22Rv1 (cell line): ENCODE results near the gene MDM4.
A peak's percentile ranks its signal among the peaks of the same experiment; 100 is the strongest.

ENCODE experiments used
- H3K27ac ChIP-seq: fragments of 450-650 bp; 2 replicates; pipeline ENCODE4 v1.5.1; 2017
- ZFX ChIP-seq: fragments of 450-650 bp; IDR thresholded peaks from 2 replicates; pipeline ENCODE4 v1.6.1; 2017; ENCODE audit warnings: antibody characterized with exemption, borderline replicate concordance
- TF ChIP-seq, protein P1 (sequence below): fragments of 450-650 bp; IDR thresholded peaks from 2 replicates; pipeline ENCODE4 v1.5.1; 2017; ENCODE audit warnings: mild to moderate bottlenecking

The MDM4 gene

DNA sequence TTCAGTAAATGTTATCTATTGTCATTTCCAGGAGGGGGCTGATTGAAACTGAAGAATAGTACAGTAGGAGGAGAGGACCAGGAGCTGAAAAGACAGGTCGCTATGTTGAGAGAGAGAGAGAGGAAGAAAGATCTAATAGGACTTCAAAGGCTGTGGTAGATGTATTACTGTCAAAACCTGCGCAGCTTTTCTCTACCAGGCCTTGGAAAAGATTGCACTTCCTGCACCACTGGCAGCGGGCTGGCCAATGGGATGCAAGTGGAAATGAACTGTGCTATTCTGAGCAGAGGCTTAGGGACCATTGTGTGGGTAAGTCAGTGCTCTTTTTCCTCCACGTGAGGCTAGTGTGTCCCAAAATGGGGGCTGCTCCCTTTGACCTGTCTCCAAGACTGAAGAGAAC, 47.1 kb downstream of the MDM4 start:
- no peak overlapping the region for H3K27ac ChIP-seq
- no peak for TF ChIP-seq ZFX
- TF ChIP-seq, protein P1, sequence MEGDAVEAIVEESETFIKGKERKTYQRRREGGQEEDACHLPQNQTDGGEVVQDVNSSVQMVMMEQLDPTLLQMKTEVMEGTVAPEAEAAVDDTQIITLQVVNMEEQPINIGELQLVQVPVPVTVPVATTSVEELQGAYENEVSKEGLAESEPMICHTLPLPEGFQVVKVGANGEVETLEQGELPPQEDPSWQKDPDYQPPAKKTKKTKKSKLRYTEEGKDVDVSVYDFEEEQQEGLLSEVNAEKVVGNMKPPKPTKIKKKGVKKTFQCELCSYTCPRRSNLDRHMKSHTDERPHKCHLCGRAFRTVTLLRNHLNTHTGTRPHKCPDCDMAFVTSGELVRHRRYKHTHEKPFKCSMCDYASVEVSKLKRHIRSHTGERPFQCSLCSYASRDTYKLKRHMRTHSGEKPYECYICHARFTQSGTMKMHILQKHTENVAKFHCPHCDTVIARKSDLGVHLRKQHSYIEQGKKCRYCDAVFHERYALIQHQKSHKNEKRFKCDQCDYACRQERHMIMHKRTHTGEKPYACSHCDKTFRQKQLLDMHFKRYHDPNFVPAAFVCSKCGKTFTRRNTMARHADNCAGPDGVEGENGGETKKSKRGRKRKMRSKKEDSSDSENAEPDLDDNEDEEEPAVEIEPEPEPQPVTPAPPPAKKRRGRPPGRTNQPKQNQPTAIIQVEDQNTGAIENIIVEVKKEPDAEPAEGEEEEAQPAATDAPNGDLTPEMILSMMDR = no peak

DNA sequence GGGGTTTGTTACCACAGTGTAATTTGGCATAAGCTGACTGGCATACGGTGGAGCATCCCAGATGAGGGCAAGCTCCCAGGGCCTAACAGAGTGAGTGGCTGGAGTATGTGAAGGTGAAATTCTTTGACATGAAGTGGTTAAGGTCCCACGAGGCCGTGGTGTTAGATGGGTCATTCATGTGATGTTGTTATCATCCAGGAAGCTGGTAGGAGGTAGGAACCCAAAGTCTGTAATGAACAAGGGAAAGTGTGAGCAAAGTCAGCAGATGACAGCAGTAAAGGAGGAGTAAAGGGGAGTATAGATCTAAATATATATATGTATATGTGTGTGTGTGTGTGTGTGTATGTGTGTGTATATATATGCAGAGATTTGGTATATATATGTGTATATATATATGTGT, 47.6 kb downstream of the MDM4 start:
- H3K27ac ChIP-seq = no peak overlapping the region
- TF ChIP-seq, protein P1 = no peak
- TF ChIP-seq ZFX = no peak

DNA sequence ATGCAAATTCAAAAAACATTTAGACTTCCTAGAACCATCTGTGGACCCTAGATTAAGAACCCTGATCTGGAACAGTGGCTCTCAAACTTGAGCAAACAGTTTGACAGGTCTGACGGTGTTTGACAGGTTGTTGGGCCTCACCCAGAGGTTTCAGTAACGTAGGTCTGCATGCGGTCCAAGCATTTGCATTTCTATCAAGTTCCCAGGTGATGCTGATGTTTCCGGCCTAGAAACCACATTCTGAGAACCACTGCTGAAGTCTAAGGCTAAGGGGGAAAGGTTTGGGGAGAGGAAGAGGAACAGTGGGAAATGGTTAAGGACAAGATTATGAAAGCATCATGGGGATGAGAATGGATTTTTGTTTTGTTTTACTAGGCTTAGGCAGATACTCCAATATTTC, 48.6 kb downstream of the MDM4 start:
- H3K27ac ChIP-seq = peak overlapping the region; percentile 45; the same call in 1 of the 2 replicates
- TF ChIP-seq, protein P1 = no peak
- TF ChIP-seq ZFX = no peak

DNA sequence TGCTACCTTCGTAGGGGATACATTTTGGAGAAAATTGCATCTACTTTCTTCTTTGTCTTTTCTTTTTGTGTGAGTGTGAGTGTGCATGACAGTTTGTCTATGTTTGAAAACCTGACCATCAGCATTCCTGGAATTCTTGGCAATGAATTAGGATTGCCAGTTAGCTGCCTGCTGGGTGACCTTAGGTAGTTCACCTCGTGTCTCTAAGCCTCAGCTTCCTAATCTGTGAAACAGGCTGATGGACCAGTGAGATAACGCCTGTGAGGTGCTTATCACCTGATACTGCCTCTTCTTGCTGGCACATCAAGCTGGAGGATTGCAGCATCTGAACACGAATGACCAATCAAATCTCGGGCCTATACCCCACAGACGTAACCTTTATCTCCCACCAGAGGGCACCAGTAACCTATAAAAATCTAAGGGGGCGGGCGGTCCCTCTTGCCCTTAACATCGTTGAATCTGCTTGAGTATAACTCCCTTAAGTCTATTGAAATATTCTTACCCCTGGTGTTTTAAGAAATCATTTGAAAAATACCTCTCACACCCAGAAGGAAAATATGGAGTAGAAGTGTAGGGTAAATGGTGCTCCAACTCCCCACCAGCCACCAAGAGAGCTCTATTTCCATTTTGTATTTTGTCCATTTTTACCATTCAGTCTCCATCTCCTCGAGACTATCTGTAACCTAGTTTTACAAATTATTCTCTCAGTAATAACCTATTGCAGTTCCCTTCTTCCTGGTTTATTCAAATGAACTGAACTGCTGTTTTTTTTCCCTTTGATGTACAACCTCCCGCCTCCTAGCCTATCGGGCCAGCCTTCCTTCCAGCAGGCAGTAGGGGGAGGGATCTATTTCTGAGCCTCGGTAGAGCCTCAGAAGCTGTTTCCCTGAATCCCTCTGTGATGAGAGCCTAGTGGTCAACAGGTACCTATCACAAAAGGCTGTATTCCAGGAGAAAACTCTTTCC, 49.7 kb downstream of the MDM4 start:
- peak overlapping the region; percentile 45; the same call in 1 of the 2 replicates for H3K27ac ChIP-seq

DNA sequence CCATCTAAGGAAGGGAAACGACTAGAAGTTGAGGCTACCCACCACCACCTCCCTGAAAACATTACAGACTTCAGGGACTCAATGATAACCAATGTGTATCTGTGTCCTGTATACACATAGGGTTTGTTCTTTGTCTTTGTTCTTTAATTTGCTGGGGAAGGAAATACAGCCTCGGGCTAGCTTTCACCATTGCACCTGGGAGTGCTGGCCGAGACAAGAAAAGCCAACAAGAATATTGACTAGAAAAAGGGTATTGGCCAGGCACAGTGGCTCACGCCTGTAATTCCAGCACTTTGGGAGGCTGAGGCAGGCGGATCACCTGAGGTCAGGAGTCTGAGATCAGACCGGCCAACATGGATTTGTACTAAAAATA, 50.4 kb downstream of the MDM4 start:
- H3K27ac ChIP-seq = no peak overlapping the region
- TF ChIP-seq, protein P1 = no peak
- no peak for TF ChIP-seq ZFX

More for the DNA sequence above, 49.7 kb downstream of the MDM4 start:
- TF ChIP-seq, protein P1 = peak; percentile 89
- TF ChIP-seq ZFX = no peak

DNA sequence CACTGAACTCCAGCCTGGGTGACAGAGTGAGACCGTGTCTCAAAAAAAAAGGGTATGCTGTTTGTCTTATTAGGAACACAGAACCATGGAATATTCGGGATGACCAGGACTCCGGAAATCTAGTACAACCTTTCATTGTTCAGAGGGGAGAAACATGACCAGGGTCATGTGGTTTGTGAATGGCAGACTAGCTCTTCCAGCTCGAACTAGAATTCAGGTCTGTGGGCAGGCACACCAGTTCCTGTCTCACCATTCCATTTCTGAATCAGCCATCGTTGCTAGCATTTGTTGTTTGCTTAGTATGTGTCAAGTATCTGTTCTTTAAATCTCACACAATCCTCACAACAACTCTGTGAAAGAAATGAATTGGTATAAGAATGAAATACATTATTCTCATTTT, 50.9 kb downstream of the MDM4 start:
- no peak overlapping the region for H3K27ac ChIP-seq
- no peak for TF ChIP-seq ZFX
- TF ChIP-seq, protein P1 = no peak

DNA sequence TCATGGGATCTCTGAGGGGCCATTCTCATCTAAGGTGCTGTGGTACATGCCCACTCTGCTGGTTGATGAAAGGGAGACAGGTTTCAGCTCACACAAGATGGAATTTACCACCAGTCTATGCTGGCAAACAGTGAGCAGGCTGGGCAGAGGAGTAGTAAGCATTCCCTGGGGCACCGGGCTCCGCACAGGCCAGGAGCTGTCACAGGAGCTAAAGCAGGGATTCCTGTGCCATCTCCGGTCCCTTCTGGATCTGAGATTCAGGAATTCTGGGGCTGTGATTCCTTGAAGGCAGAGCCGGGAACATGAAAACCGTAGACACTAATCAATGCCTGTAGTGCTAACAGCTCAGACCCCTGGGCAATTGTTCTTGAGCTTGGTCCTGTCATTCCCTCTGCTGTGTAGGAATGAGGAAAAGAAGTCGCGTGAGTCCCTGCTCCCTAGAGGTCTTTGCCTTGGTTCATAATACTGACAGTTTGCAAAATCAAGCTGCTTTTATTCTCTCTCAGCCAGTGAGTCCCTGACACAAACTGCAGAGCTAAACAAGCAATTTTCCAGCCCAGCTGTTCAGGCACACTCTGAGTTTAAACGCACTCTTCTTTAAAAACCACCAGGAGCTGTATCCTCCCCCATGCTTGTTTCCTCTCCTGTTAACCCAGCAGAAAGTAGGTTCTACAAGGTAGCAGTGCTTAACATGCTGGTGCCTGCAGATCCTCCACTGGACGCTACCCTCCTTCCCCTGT, 52.5 kb downstream of the MDM4 start:
- TF ChIP-seq, protein P1 = no peak
- TF ChIP-seq ZFX = no peak
- no peak overlapping the region for H3K27ac ChIP-seq
